Suprapubic skin (tissue), 4 donors: ENCODE data around the gene PRDM4.

ENCODE experiments used
- EP300 ChIP-seq: sonication (generic); formaldehyde crosslinking; IDR thresholded peaks from one replicate; pipeline ENCODE4 v1.6.1; 2017; ENCODE audit warnings: antibody characterized with exemption
- POLR2A ChIP-seq, 2 donors: fragments of 450-650 bp; IDR thresholded peaks; one replicate each; pipeline ENCODE4 v1.6.1; 2017; ENCODE audit warnings: antibody characterized with exemption in 2 of 2, mild to moderate bottlenecking in 2 of 2, moderate library complexity in 2 of 2
- POLR2AphosphoS5 ChIP-seq, 3 donors: sonication (generic); formaldehyde crosslinking; IDR thresholded peaks; one replicate each; pipeline ENCODE4 v1.6.1; 2017; ENCODE audit warnings: antibody characterized with exemption in 3 of 3
- TF ChIP-seq, protein P1 (sequence below), 2 donors: fragments of 200-600 bp in 1 of 2; fragments of 450-650 bp in 1 of 2; sonication (generic) in 1 of 2; IDR thresholded peaks; one replicate each; pipeline ENCODE4 v1.5.1; 2016 to 2019; ENCODE audit warnings: antibody characterized with exemption in 2 of 2, mild to moderate bottlenecking in 1 of 2, moderate library complexity in 1 of 2

DNA sequence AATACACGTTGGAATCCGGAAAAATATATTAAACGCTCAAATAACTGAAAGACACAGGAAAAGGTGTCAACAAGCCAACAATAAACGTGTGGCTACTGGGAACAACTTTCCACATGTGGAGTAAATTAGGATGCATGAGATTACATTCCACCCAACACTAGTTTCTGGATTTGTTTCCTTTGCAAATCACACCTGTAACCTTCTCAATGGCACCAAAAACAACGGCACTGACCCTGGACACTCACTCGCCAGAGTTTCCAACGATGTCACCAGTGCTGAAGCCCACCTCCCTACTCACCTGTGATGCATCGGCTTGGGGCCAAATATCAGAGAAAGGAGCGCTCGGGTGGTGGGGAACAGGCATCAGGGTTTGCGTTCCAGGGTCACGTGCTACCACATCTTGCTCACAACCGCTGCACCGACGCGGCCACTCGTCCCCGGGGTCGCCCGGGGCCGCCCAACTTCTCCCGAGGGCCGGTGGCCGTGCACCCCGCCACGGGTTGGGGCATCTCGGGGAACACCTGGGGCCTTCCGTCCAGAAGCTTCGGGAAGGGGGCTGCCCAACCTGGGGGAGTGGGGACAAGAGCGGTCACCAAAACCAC is 629 bp downstream of the PRDM4 start:
- TF ChIP-seq POLR2A (IDR thresholded peaks at IDR 0.05) = no peak
- TF ChIP-seq, protein P1, sequence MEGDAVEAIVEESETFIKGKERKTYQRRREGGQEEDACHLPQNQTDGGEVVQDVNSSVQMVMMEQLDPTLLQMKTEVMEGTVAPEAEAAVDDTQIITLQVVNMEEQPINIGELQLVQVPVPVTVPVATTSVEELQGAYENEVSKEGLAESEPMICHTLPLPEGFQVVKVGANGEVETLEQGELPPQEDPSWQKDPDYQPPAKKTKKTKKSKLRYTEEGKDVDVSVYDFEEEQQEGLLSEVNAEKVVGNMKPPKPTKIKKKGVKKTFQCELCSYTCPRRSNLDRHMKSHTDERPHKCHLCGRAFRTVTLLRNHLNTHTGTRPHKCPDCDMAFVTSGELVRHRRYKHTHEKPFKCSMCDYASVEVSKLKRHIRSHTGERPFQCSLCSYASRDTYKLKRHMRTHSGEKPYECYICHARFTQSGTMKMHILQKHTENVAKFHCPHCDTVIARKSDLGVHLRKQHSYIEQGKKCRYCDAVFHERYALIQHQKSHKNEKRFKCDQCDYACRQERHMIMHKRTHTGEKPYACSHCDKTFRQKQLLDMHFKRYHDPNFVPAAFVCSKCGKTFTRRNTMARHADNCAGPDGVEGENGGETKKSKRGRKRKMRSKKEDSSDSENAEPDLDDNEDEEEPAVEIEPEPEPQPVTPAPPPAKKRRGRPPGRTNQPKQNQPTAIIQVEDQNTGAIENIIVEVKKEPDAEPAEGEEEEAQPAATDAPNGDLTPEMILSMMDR (IDR thresholded peaks at IDR 0.05) = no peak
- no peak for TF ChIP-seq POLR2AphosphoS5 (IDR thresholded peaks at IDR 0.05)
- no peak for TF ChIP-seq EP300
